PC-9 (cell line): ENCODE data around the gene LARP1B.

Experiments
- EZH2 ChIP-seq: fragments of 200-600 bp; sonication (generic); IDR thresholded peaks from 2 replicates; pipeline ENCODE4 v1.8.0; 2017; ENCODE audit warnings: antibody characterized with exemption, low read depth
- TF ChIP-seq, protein P1 (sequence below): fragments of 200-600 bp; sonication (generic); conservative IDR thresholded peaks from 2 replicates; pipeline ENCODE4 v1.6.1; 2017; ENCODE audit warnings: mixed run types, antibody characterized with exemption, mild to moderate bottlenecking, moderate library complexity

GRCh38 chr4:128228845-128229795, 168.0 kb downstream of the LARP1B start:
- TF ChIP-seq, protein P1, sequence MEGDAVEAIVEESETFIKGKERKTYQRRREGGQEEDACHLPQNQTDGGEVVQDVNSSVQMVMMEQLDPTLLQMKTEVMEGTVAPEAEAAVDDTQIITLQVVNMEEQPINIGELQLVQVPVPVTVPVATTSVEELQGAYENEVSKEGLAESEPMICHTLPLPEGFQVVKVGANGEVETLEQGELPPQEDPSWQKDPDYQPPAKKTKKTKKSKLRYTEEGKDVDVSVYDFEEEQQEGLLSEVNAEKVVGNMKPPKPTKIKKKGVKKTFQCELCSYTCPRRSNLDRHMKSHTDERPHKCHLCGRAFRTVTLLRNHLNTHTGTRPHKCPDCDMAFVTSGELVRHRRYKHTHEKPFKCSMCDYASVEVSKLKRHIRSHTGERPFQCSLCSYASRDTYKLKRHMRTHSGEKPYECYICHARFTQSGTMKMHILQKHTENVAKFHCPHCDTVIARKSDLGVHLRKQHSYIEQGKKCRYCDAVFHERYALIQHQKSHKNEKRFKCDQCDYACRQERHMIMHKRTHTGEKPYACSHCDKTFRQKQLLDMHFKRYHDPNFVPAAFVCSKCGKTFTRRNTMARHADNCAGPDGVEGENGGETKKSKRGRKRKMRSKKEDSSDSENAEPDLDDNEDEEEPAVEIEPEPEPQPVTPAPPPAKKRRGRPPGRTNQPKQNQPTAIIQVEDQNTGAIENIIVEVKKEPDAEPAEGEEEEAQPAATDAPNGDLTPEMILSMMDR = no peak
- TF ChIP-seq EZH2 = no peak
